IPS-11a (cell line): ENCODE measurements around the gene ZFP14.
"Not testable (repeated sequence)": the region's sequence is repeated elsewhere in the genome, so short reads cannot be mapped to it uniquely, and the experiment has no call there.

Source experiments
- H3K4me3 ChIP-seq: one replicate; pipeline ENCODE4 v1.5.1; 2013; ENCODE audit warnings: low read depth, low read length, control low read depth

Gene ZFP14

DNA sequence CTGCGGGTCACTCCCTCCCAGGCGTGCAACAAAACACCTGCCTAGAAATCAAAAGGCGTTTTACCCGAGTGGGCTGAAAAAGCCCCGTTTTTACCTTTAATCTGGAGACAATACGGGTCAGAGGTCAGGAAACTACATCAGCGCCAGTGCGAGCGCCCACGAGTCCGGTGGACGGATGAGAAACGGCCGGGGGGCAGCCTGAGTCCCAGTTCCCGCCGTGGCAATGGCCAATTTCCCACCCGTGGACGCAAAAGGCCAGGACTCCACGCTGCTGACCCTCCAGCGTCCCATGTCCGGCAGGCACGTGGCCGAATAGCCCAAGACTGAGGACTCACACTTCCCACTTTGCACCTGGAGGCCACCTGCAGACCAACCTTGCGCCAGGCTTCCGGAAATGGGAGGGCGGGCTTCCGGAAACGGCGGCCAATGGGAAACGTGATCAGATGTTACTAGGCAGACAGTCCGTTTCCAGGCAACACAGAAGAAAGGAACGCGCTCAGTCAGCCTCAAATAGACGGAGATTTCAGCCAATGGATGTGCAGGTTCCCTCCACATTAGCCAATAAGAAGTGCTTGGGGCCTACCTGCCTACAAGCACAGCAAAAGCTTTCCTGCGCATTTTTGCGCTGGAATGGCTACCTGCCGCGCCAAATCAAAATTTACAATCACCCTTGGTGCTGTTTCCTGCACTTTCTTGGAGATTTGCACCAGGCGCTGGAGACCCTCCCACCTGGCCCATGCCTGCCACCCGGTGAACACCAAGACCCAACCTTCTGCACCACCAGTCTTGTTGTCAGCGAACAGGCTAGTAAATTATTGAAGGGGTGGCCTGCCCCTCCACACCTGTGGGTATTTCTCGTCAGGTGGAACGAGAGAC is 47.4 kb downstream of the ZFP14 start:
- peak overlapping the region; percentile 98 for H3K4me3 ChIP-seq

DNA sequence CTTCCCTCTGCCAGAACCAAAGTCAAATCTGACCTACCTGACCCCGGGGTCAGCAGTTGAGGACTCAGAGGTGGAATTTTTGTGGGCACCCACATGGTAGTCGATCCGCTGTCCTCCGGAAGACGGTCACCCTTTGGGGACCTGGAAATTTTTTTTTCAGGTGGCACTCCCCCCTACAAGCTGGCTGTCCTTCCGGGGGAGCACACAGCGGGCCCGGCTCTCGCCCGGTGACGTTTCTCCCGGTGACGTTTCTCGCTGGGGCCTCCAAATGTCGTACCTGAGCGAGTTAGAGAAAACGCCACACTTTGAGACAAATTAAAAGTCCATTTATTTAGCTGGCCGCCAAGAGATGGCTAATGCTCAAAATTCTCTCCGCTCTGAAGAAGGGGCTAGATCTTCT is 48.8 kb downstream of the ZFP14 start:
- H3K4me3 ChIP-seq: peak overlapping the region; percentile 98

DNA sequence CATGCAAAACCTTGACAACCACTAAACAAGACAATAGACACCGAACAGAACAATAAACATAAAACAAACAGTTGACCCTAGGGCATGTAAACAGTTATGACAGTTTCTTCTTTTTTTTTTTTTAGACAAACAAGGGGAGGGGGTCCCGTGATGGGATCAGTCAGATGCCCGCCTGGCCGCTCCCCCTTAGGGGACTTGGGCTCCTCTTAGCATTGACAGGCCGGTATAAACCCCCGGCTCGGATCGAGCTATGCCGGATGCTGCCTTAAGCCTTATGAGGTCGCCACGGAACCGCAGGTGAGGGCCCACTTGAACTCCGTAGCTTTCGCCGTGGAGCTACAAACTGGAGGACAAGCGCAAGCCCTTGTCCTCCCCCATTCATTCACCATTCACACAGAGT is 49.5 kb downstream of the ZFP14 start:
- not testable (repeated sequence) for H3K4me3 ChIP-seq

DNA sequence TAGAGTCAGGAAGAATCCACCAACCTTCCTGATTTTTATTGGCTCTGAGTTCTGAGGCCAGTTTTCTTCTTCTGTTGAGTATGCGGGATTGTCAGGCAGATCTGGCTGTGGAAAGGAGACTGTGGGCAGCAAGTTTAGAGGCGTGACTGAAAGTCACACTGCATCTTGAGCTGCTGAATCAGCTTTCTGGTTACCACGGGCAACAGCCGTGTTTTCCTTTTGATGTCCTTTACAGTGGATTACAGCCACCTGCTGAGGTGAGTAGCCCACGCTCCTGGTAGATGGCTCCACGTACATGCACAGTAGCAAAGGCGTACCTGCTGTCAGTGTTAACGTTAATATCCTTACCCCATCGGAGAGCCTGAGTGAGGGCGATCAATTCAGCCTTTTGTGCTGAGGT is 52.4 kb downstream of the ZFP14 start:
- not testable (repeated sequence) for H3K4me3 ChIP-seq

DNA sequence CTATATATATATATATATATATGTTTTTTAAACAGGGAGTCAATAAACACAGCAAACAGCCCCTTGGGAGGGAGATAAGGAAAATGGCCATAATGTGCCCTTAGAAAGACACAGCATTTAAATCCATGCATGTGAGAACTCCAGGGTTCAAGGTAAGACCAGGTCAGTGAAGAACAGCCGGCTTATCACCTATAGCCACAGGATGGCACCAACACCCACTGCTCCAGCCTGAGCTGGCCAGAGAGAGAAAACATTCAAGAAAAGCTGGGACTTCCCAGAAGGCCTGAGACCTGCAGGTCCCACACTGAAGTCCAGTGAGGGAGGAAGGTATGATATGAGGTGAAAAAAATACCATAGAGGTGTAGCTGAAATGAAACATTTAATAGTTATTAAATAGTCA is 63.8 kb downstream of the ZFP14 start:
- H3K4me3 ChIP-seq: not testable (repeated sequence)

DNA sequence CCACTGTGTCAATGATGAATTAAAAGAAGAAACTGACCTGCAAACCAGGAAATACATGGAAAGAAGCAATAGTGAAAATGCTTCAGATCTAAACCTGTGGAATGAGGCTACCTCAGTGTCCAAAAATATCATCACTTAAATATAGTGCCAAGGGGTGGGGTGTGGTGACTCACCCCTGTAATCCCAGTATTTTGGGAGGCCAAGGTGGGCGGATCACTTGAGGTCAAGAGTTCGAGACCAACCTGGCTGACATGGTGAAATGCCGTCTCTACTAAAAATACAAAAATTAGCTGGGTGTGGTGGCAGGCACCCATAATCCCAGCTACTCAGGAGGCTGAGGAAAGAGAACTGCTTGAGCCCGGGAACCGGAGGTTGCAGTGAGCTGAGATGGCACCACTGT is 64.9 kb downstream of the ZFP14 start:
- H3K4me3 ChIP-seq: not testable (repeated sequence)

DNA sequence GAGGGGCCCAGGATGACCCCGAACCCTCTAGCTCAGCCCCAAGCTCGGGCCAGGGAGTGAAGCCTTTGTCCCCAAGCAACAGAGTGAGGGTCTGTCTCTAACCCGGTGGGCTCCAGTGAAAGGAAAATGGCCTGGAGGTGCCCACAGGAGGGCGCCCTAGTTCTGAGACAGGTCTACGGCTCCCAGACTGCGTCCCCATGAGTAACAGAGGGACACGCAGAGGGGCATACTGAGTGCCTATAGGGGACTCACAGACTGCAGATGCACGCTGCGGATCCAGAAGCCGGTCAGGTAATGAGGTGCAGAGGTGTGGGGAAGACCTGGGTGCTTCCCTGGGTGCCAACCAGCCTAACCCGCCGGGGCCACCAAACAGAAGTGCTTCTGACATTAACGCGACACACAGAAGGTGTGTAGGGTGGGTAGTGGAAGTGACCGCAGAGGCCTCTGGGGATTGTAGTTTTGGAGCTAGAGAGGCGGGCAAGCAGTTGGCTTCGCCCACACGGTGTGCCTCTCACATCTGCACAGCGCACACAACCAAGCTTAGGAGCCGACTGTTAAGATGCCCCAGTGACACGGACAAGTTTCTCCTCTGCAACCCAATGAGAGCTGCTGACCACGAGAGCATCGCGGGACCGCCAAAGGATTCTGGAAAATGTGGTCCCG is 67.8 kb downstream of the ZFP14 start:
- not testable (repeated sequence) for H3K4me3 ChIP-seq

DNA sequence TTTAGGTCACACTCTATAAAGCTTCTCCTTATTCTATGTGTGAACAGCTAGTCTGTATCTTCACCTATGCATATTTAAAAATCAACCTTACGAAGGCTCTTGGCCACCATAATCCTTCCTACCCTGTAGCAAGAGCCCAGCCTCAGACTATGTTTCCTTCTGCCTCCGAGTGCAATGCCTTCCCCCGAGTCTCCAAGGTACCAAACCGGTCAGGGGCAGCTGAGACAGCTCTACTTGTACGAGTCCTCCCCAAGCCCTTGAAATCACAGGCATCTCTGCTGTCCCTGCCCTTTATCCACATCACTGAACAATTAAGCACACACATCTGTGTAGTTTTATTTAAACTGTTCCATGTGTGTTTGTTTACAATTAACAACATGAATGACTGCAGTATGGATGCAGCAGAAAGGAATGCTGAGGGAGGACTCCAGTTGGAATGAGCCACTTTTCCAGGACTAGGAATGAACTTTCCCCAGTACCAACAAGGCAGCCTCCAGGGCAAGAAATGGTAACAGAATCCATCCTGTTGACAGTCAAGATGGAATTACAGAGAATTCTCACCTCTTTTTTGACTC is 68.5 kb downstream of the ZFP14 start:
- not testable (repeated sequence) for H3K4me3 ChIP-seq

DNA sequence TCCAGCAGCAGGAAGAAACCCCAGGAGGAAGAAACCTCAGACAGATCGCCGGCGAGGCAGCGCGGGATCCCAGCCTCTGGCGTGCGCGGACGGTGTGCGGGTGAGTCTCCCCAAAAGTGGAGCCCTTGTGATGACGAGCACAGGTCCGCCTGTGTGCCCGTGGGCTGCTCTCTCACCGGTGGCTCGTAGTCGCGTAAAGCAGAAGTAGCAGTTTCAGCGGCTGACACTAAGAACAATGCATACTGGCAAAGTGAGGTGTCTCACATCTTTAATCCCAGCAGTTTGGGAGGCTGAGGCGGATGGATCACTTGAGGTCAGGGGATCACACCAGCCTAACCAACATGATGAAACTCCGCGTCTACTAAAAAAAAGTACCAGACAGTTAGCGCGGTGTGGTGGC is 69.2 kb downstream of the ZFP14 start:
- H3K4me3 ChIP-seq: not testable (repeated sequence)

DNA sequence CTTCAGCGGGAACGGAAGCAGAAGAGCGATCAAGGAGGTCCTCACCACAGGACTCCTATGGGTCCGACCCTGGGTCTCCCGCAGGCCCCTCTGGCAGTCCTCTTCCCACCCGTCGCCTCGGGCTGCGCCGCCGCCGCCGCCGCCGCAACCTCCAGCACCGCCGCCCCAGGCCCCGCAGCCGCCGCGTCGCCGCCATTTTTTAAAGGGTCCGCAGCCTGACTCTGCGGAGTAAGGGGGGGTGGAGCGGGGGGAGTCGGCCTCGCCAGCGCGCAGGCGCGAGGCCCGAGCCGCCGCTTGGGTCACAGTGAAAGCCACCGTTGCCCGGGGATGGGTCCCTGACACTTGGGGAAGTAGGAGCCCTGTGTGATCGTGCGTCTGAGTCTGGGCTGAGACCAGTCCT is 69.7 kb downstream of the ZFP14 start:
- H3K4me3 ChIP-seq: not testable (repeated sequence)

DNA sequence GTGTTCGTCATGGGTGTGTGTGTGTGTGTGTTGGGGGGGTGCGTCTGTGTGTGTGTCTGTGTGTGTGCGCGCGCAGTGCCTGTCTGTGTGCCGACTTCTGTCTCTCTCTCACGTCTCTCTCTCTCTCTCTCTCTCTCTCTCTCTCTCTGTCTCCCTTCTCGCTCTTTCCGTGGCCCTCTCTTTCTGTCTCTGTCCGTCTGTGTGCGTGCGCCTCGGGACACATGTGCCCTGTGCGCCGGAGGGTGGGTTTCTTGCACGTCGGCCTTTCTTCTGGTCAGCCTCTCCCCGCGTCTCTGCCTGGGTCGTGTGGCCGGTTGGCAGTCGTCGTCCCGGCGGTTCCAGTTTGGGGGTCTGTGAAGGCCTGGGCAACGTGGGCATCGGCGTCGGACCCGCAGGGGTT is 86.7 kb downstream of the ZFP14 start:
- H3K4me3 ChIP-seq: not testable (repeated sequence)
